ENCODE measurements around the gene C1QTNF2. TPM values are rescaled to one million over a fixed set of nuclear protein-coding genes. Genes with fewer than 3 reads are reported as not detected.

C1QTNF2 gene
- polyA plus RNA-seq, 3 donors: not detected

- Histone ChIP-seq H3K27me3 (ENCODE audit: control insufficient read depth in 2 of 2, insufficient read depth in 2 of 2, low read length in 2 of 2) (peaks cover 47 to 57% of the 10 kb centered on the region in 2 donors), H3K27ac (ENCODE audit: low read depth in 1 of 2, low read length in 2 of 2) (no peak overlapping the region), H3K4me1 (ENCODE audit: control insufficient read depth in 1 of 2, insufficient read depth in 2 of 2, low read length in 2 of 2) (peaks cover 6 to 8% of the 10 kb centered on the region in 2 donors), H2AFZ (ENCODE audit: insufficient read depth, low read depth, low read length, poor library complexity, severe bottlenecking) (no peak overlapping the region), H4K20me1 (ENCODE audit: insufficient read depth, low read length) (no peaks in the 10 kb centered on the region), H3K79me2 (ENCODE audit: insufficient read depth, low read length) (no peaks in the 10 kb centered on the region), H3K9ac (ENCODE audit: insufficient read depth, low read length, poor library complexity, severe bottlenecking) (no peak overlapping the region), H3K36me3 (replicated peaks in 1 of 2; ENCODE audit: control insufficient read depth in 1 of 2, insufficient read depth in 2 of 2, low read length in 2 of 2) (no peaks in the 10 kb centered on the region), H3K4me3 (replicated peaks in 1 of 3; ENCODE audit: low read depth in 2 of 3, low read length in 3 of 3) (no peak overlapping the region), H3K9me3 (replicated peaks in 1 of 2; ENCODE audit: control insufficient read depth in 1 of 2, insufficient read depth in 1 of 2, low read length in 2 of 2) (no peaks in the 10 kb centered on the region), H3K4me2 (replicated peaks; ENCODE audit: extremely low read depth, low read length, poor library complexity, severe bottlenecking) (no peak overlapping the region)
- peak overlapping the region in 1 of 2 donors; percentile 97 for H3K4me3 Mint-ChIP-seq
- H3K27me3 Mint-ChIP-seq (ENCODE audit: low read depth in 3 of 3): peaks cover 45 to 73% (median 45%) of the 10 kb centered on the region in 3 donors
- no peaks in the 10 kb centered on the region for H3K36me3 Mint-ChIP-seq
- TF ChIP-seq CTCF (IDR thresholded peaks at IDR 0.05): no peak
- no peak for DNase-seq
- no peak overlapping the region for H3K27ac Mint-ChIP-seq
- intact Hi-C loops (cut with micrococcal nuclease): no loop called here
- H3K4me1 Mint-ChIP-seq: peaks cover 13% of the 10 kb centered on the region
- H3K9me3 Mint-ChIP-seq: peaks cover 0 to 6% (median 0%) of the 10 kb centered on the region in 7 donors
These were observed 868 bp upstream of the C1QTNF2 start for GRCh38 chr5:160371294-160371693.

- H3K36me3 Mint-ChIP-seq: no peaks in the 10 kb centered on the region
- peaks cover 13% of the 10 kb centered on the region for H3K4me1 Mint-ChIP-seq
- intact Hi-C loops (cut with micrococcal nuclease): no loop called here
- Histone ChIP-seq H2AFZ (ENCODE audit: insufficient read depth, low read depth, low read length, poor library complexity, severe bottlenecking) (peak overlapping the region; percentile 77), H4K20me1 (ENCODE audit: insufficient read depth, low read length) (no peaks in the 10 kb centered on the region), H3K27me3 (ENCODE audit: control insufficient read depth in 2 of 2, insufficient read depth in 2 of 2, low read length in 2 of 2) (peaks cover 45 to 52% of the 10 kb centered on the region in 2 donors), H3K4me3 (replicated peaks in 1 of 3; ENCODE audit: low read depth in 2 of 3, low read length in 3 of 3) (peak overlapping the region; percentile 43 to 81 (median 80)), H3K36me3 (replicated peaks in 1 of 2; ENCODE audit: control insufficient read depth in 1 of 2, insufficient read depth in 2 of 2, low read length in 2 of 2) (no peaks in the 10 kb centered on the region), H3K79me2 (ENCODE audit: insufficient read depth, low read length) (no peaks in the 10 kb centered on the region), H3K9me3 (replicated peaks in 1 of 2; ENCODE audit: control insufficient read depth in 1 of 2, insufficient read depth in 1 of 2, low read length in 2 of 2) (no peaks in the 10 kb centered on the region), H3K4me1 (ENCODE audit: control insufficient read depth in 1 of 2, insufficient read depth in 2 of 2, low read length in 2 of 2) (peaks cover 6 to 8% of the 10 kb centered on the region in 2 donors), H3K4me2 (replicated peaks; ENCODE audit: extremely low read depth, low read length, poor library complexity, severe bottlenecking) (peak overlapping the region; percentile 83), H3K27ac (ENCODE audit: low read depth in 1 of 2, low read length in 2 of 2) (no peak overlapping the region), H3K9ac (ENCODE audit: insufficient read depth, low read length, poor library complexity, severe bottlenecking) (peak overlapping the region; percentile 55)
- WGBS (ENCODE audit: insufficient coverage): 71% methylated on average over 12 of the region's 12 CpGs
- no peak for TF ChIP-seq CTCF (IDR thresholded peaks at IDR 0.05)
- H3K9me3 Mint-ChIP-seq: peaks cover 0 to 6% (median 0%) of the 10 kb centered on the region in 7 donors
- no peak overlapping the region for H3K27ac Mint-ChIP-seq
- H3K4me3 Mint-ChIP-seq: peak overlapping the region; percentile 91 to 97
- DNase-seq: no peak
- peaks cover 45 to 71% (median 45%) of the 10 kb centered on the region in 3 donors for H3K27me3 Mint-ChIP-seq (ENCODE audit: low read depth in 3 of 3)
These were observed 248 bp upstream of the C1QTNF2 start for GRCh38 chr5:160370713-160371034.

Data from CD14-positive monocyte (primary cell).